ENCODE measurements around the gene KBTBD7.
"Not testable (repeated sequence)": the region's sequence is repeated elsewhere in the genome, so short reads cannot be mapped to it uniquely, and the experiment has no call there.

Gene KBTBD7

GRCh38 chr13:41179593-41180250 is 14.6 kb downstream of the KBTBD7 start:
- H3K4me3 ChIP-seq (ENCODE audit: low read depth, low read length) = no peak overlapping the region
- no peak for TF ChIP-seq CTCF (IDR thresholded peaks at IDR 0.05; ENCODE audit: insufficient read depth, low read depth, low read length, missing control alignments)
- peak; percentile 8 for DNase-seq (ENCODE audit: low read depth)

GRCh38 chr13:41178040-41178439 is 16.3 kb downstream of the KBTBD7 start:
- no peak for DNase-seq (ENCODE audit: low read depth)
- TF ChIP-seq CTCF (IDR thresholded peaks at IDR 0.05; ENCODE audit: insufficient read depth, low read depth, low read length, missing control alignments) = no peak

GRCh38 chr13:41177616-41178015 is 16.8 kb downstream of the KBTBD7 start:
- TF ChIP-seq CTCF (IDR thresholded peaks at IDR 0.05; ENCODE audit: insufficient read depth, low read depth, low read length, missing control alignments) = no peak
- no peak for DNase-seq (ENCODE audit: low read depth)
- H3K4me3 ChIP-seq (ENCODE audit: low read depth, low read length) = no peak overlapping the region

More at GRCh38 chr13:41178040-41178439, 16.3 kb downstream of the KBTBD7 start:
- H3K4me3 ChIP-seq (ENCODE audit: low read depth, low read length) = no peak overlapping the region

- not testable (repeated sequence) for DNase-seq (ENCODE audit: low read depth); H3K4me3 ChIP-seq (ENCODE audit: low read depth, low read length)
Observed at GRCh38 chr13:41175576-41175975, 18.8 kb downstream of the KBTBD7 start.

- no peak overlapping the region for H3K4me3 ChIP-seq (ENCODE audit: low read depth, low read length)
- no peak for DNase-seq (ENCODE audit: low read depth)
- no peak for TF ChIP-seq CTCF (IDR thresholded peaks at IDR 0.05; ENCODE audit: insufficient read depth, low read depth, low read length, missing control alignments)
Observed at GRCh38 chr13:41162151-41162550, 32.2 kb downstream of the KBTBD7 start.

- DNase-seq (ENCODE audit: low read depth) = no peak
- no peak overlapping the region for H3K4me3 ChIP-seq (ENCODE audit: low read depth, low read length)
- TF ChIP-seq CTCF (IDR thresholded peaks at IDR 0.05; ENCODE audit: insufficient read depth, low read depth, low read length, missing control alignments) = no peak
Observed at GRCh38 chr13:41159174-41159573, 35.2 kb downstream of the KBTBD7 start.

- H3K4me3 ChIP-seq (ENCODE audit: low read depth, low read length) = no peak overlapping the region
- TF ChIP-seq CTCF (IDR thresholded peaks at IDR 0.05; ENCODE audit: insufficient read depth, low read depth, low read length, missing control alignments) = no peak
- DNase-seq (ENCODE audit: low read depth) = no peak
Observed at GRCh38 chr13:41157048-41157717, 37.2 kb downstream of the KBTBD7 start.

Data from GM12865 (cell line).